GM12874 (cell line): Measurements from ENCODE around the gene UNK.

ENCODE experiments used
- CTCF ChIP-seq: IDR thresholded peaks from 2 replicates; pipeline ENCODE4 v1.5.1; 2011; ENCODE audit warnings: low read depth, mild to moderate bottlenecking, control low read depth, low read length, moderate library complexity; ENCODE audit not compliant: insufficient read depth

The UNK gene

GRCh38 chr17:75791254-75791653 is 6.6 kb downstream of the UNK start:
- TF ChIP-seq CTCF: no peak

- no peak for TF ChIP-seq CTCF
Measured at GRCh38 chr17:75793460-75793859, 8.9 kb downstream of the UNK start.

- TF ChIP-seq CTCF: no peak
Measured at GRCh38 chr17:75795820-75796607, 11.4 kb downstream of the UNK start.

GRCh38 chr17:75799402-75799801 is 14.8 kb downstream of the UNK start:
- TF ChIP-seq CTCF: no peak

- no peak for TF ChIP-seq CTCF
Measured at GRCh38 chr17:75803883-75804282, 19.3 kb downstream of the UNK start.

GRCh38 chr17:75806822-75807500 is 22.4 kb downstream of the UNK start:
- TF ChIP-seq CTCF: no peak

GRCh38 chr17:75807861-75808260 is 23.3 kb downstream of the UNK start:
- no peak for TF ChIP-seq CTCF
